PC-9 (cell line): ENCODE measurements around the gene UTF1.

Experiments used
- CTCF ChIP-seq: fragments of 200-600 bp; sonication (generic); conservative IDR thresholded peaks from 2 replicates; pipeline ENCODE4 v1.6.1; 2017; ENCODE audit warnings: mixed run types, antibody characterized with exemption, mild to moderate bottlenecking, moderate library complexity
- EZH2 ChIP-seq: fragments of 200-600 bp; sonication (generic); IDR thresholded peaks from 2 replicates; pipeline ENCODE4 v1.8.0; 2017; ENCODE audit warnings: antibody characterized with exemption, low read depth

GRCh38 chr10:133230044-133230361 is at the start of gene UTF1:
- no peak for TF ChIP-seq CTCF
- TF ChIP-seq EZH2, result no peak
